OCI-LY3 (cell line): ENCODE measurements around the gene SEZ6L.

Source experiments
- H2AFZ ChIP-seq: fragments of 200-600, 300-600 bp; shearing (Covaris generic); 2 replicates; pipeline ENCODE4 v1.6.0; 2014; ENCODE audit warnings: antibody characterized with exemption, low read depth, low read length
- H3K27ac ChIP-seq: fragments of 200-600, 300-600 bp; sonication (generic); 2 replicates; pipeline ENCODE4 v1.5.1; 2014; ENCODE audit warnings: mild to moderate bottlenecking, low read length, moderate library complexity, mixed read lengths
- H3K27me3 ChIP-seq: fragments of 200-600, 300-600 bp; sonication (generic); 2 replicates; pipeline ENCODE4 v1.6.1; 2014; ENCODE audit warnings: low read depth, low read length, mixed read lengths
- H3K36me3 ChIP-seq: fragments of 200-600, 300-600 bp; sonication (generic); replicated peaks from 2 replicates; pipeline ENCODE3; 2014; ENCODE audit warnings: low read depth, low read length, mixed read lengths
- H3K4me1 ChIP-seq: fragments of 300-600, 200-600 bp; sonication (generic); 2 replicates; pipeline ENCODE4 v1.6.1; 2014; ENCODE audit warnings: low read length, mixed read lengths
- H3K4me2 ChIP-seq: fragments of 200-600, 300-600 bp; sonication (generic); 2 replicates; pipeline ENCODE4 v1.6.1; 2014; ENCODE audit warnings: low read length, mixed read lengths
- H3K4me3 ChIP-seq: fragments of 300-600, 200-600 bp; sonication (generic); 2 replicates; pipeline ENCODE4 v1.5.1; 2014; ENCODE audit warnings: antibody characterized with exemption, mild to moderate bottlenecking, low read length, moderate library complexity
- H3K79me2 ChIP-seq: fragments of 300-600, 200-600 bp; shearing (Covaris generic); 2 replicates; pipeline ENCODE4 v1.6.1; 2014; ENCODE audit warnings: mild to moderate bottlenecking, low read length, mixed read lengths
- H3K9ac ChIP-seq: fragments of 300-600, 200-600 bp; shearing (Covaris generic); 2 replicates; pipeline ENCODE4 v1.6.0; 2014; ENCODE audit warnings: mild to moderate bottlenecking, low read length, moderate library complexity
- H3K9me3 ChIP-seq: fragments of 200-600, 300-600 bp; shearing (Covaris generic); 2 replicates; pipeline ENCODE4 v1.6.1; 2014; ENCODE audit warnings: low read length, mixed read lengths; ENCODE audit not compliant: insufficient read depth
- H4K20me1 ChIP-seq: fragments of 200-600, 300-600 bp; sonication (generic); 2 replicates; pipeline ENCODE4 v1.6.1; 2016; ENCODE audit warnings: low read length, mixed read lengths; ENCODE audit not compliant: insufficient read depth
- EZH2phosphoT487 ChIP-seq: fragments of 200-600 bp; shearing (Covaris generic); IDR thresholded peaks from 2 replicates; pipeline ENCODE4 v1.6.1; 2018; ENCODE audit warnings: antibody characterized with exemption, mixed run types, low read depth
- TF ChIP-seq, protein P1 (sequence below): fragments of 200-600, 300-600 bp; sonication (generic); IDR thresholded peaks from 2 replicates; pipeline ENCODE4 v1.5.1; 2014; ENCODE audit warnings: antibody characterized with exemption, low read length, low read depth

SEZ6L gene

DNA sequence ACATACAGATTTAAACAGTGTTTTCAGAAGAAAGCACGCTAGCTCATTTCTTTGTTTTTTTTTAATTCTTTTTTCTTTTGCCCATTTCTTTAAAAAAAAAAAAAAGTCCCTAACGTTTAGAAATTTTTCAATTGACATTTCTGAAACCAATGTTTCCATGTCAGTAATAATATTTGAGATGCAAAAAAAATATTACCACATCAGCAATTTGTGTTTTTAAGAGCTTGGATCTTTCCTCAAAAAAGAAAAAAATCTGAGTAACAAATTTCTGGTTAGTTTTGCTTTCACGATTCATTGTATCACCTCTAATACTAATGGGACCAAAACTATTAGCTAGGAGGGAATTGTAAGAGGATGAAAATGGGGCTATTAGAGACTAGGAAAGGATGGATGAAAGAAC, 219.9 kb downstream of the SEZ6L start:
- Histone ChIP-seq H4K20me1 (no peaks in the 10 kb centered on the region), H3K79me2 (no peaks in the 10 kb centered on the region), H3K27me3 (peaks cover 30% of the 10 kb centered on the region), H3K4me3 (no peak overlapping the region), H3K4me2 (no peak overlapping the region), H3K9ac (no peak overlapping the region), H3K9me3 (no peaks in the 10 kb centered on the region), H3K36me3 (no peaks in the 10 kb centered on the region), H3K4me1 (peaks cover 11% of the 10 kb centered on the region; the same call in 1 of the 2 replicates), H3K27ac (no peak overlapping the region), H2AFZ (no peak overlapping the region)
- TF ChIP-seq, protein P1, sequence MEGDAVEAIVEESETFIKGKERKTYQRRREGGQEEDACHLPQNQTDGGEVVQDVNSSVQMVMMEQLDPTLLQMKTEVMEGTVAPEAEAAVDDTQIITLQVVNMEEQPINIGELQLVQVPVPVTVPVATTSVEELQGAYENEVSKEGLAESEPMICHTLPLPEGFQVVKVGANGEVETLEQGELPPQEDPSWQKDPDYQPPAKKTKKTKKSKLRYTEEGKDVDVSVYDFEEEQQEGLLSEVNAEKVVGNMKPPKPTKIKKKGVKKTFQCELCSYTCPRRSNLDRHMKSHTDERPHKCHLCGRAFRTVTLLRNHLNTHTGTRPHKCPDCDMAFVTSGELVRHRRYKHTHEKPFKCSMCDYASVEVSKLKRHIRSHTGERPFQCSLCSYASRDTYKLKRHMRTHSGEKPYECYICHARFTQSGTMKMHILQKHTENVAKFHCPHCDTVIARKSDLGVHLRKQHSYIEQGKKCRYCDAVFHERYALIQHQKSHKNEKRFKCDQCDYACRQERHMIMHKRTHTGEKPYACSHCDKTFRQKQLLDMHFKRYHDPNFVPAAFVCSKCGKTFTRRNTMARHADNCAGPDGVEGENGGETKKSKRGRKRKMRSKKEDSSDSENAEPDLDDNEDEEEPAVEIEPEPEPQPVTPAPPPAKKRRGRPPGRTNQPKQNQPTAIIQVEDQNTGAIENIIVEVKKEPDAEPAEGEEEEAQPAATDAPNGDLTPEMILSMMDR: no peak
- no peak for TF ChIP-seq EZH2phosphoT487

DNA sequence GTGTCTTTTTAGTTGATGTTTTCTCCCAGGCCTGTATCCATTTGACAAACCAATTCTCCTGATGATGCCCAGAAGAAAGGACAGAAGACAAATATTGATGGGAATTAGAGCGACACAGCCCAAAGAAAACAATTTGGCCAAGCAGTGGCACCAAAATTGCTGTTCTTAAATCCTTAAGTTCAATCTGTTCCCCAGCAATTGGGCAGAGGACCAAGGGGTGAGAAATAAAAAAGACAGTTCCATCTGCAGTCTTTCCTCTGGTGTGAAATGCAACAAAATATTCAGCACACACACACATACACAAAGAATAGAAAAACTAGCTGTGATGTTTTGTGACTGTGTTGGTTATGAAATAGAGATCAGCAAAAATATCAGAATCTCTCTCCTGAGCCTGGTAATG, 221.8 kb downstream of the SEZ6L start:
- Histone ChIP-seq H3K9ac (no peak overlapping the region), H3K36me3 (no peaks in the 10 kb centered on the region), H3K4me3 (no peak overlapping the region), H3K4me1 (peaks cover 4% of the 10 kb centered on the region; the same call in 1 of the 2 replicates), H3K79me2 (no peaks in the 10 kb centered on the region), H3K27ac (no peak overlapping the region), H3K27me3 (peaks cover 18% of the 10 kb centered on the region; the same call in 1 of the 2 replicates), H2AFZ (no peak overlapping the region), H4K20me1 (no peaks in the 10 kb centered on the region), H3K4me2 (no peak overlapping the region), H3K9me3 (no peaks in the 10 kb centered on the region)
- no peak for TF ChIP-seq EZH2phosphoT487
- TF ChIP-seq, protein P1: no peak

DNA sequence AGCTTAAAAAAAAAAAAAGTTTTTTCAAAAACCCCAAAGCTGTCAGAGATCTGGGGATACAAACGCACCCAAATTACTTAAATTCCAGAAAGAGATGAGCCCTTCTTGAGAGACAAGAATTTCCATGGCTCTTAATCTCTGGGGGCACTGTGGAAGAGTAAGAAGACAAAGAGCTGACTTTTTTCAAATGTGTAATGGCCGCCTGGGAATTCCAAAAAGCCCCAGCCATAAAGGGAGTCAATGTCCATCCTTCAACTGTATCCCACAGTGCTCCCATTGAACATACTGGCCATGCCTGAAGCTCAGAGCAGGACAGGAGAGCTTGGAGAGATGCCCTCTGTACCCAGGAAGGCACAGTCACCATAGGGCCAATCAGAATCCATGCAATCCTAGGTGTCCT, 222.4 kb downstream of the SEZ6L start:
- H3K4me3 ChIP-seq: no peak overlapping the region
- no peak overlapping the region for H3K4me2 ChIP-seq
- no peaks in the 10 kb centered on the region for H3K36me3 ChIP-seq
- H2AFZ ChIP-seq: no peak overlapping the region
- H4K20me1 ChIP-seq: no peaks in the 10 kb centered on the region
- H3K27ac ChIP-seq: no peak overlapping the region
- no peak overlapping the region for H3K9ac ChIP-seq
- TF ChIP-seq, protein P1: no peak
- no peak for TF ChIP-seq EZH2phosphoT487
- H3K9me3 ChIP-seq: no peaks in the 10 kb centered on the region
- H3K4me1 ChIP-seq: no peaks in the 10 kb centered on the region
- no peaks in the 10 kb centered on the region for H3K79me2 ChIP-seq
- H3K27me3 ChIP-seq: peaks cover 23% of the 10 kb centered on the region; the same call in 1 of the 2 replicates

DNA sequence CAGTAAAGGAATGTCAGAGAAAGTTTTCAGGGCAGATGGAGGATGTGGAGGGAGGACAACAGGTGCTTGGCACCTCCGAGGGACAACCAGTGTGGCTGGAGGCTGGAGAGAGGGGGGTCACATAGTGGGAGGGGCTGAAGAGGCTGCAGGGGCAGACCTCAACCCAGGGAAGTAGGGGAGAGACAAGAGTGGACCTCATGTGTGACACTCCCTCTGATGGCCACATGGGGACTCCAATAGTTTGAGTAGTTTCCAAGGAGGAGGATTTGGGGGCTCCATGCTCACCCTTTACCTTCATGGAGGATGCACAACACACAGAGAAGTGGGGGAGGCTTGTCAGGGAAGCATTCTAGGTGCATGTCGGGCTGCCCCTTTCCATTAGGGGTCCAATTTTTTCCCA, 224.7 kb downstream of the SEZ6L start:
- Histone ChIP-seq H3K4me1 (peaks cover 5% of the 10 kb centered on the region), H4K20me1 (no peaks in the 10 kb centered on the region), H3K4me2 (no peak overlapping the region), H3K9ac (no peak overlapping the region), H2AFZ (no peak overlapping the region), H3K79me2 (no peaks in the 10 kb centered on the region), H3K9me3 (no peaks in the 10 kb centered on the region), H3K27ac (no peak overlapping the region), H3K4me3 (no peak overlapping the region), H3K27me3 (peaks cover 20% of the 10 kb centered on the region; the same call in 1 of the 2 replicates), H3K36me3 (no peaks in the 10 kb centered on the region)
- TF ChIP-seq EZH2phosphoT487: no peak
- TF ChIP-seq, protein P1: peak; percentile 21
